SKM-1 treated with dmso at 0.1 percent for 144 hours (cell line): ENCODE data around the gene CEP72.
"Not testable (repeated sequence)": the region's sequence is repeated elsewhere in the genome, so short reads cannot be mapped to it uniquely, and the experiment has no call there.

ENCODE experiments used
- DNase-seq: peaks from one replicate; lab custom pipeline; 2025; ENCODE audit not compliant: unreplicated experiment; lab: John Stamatoyannopoulos, UW

Gene CEP72

GRCh38 chr5:595285-595875 lies 16.8 kb upstream of the CEP72 start:
- DNase-seq: no peak

GRCh38 chr5:597871-598563 lies 14.1 kb upstream of the CEP72 start:
- DNase-seq: no peak

- DNase-seq: no peak
These were observed 13.6 kb upstream of the CEP72 start for GRCh38 chr5:598564-598890.

- no peak for DNase-seq
These were observed 11.1 kb upstream of the CEP72 start for GRCh38 chr5:600886-601541.

GRCh38 chr5:601771-602465 lies 10.2 kb upstream of the CEP72 start:
- no peak for DNase-seq

- no peak for DNase-seq
These were observed 9.6 kb upstream of the CEP72 start for GRCh38 chr5:602466-603035.

GRCh38 chr5:603081-603998 lies 8.8 kb upstream of the CEP72 start:
- no peak for DNase-seq

GRCh38 chr5:604391-604831 lies 7.7 kb upstream of the CEP72 start:
- DNase-seq: no peak

- not testable (repeated sequence) for DNase-seq
These were observed 7.0 kb upstream of the CEP72 start for GRCh38 chr5:605090-605489.

- DNase-seq: no peak
These were observed 6.1 kb upstream of the CEP72 start for GRCh38 chr5:606061-606460.

GRCh38 chr5:606526-607399 lies 5.4 kb upstream of the CEP72 start:
- no peak for DNase-seq

GRCh38 chr5:607541-608428 lies 4.4 kb upstream of the CEP72 start:
- DNase-seq: no peak

GRCh38 chr5:608429-609370 lies 3.4 kb upstream of the CEP72 start:
- no peak for DNase-seq

- no peak for DNase-seq
These were observed 2.6 kb upstream of the CEP72 start for GRCh38 chr5:609506-609905.

- no peak for DNase-seq
These were observed 2.0 kb upstream of the CEP72 start for GRCh38 chr5:610011-610743.

- no peak for DNase-seq
These were observed 1.1 kb upstream of the CEP72 start for GRCh38 chr5:610744-611730.
